A549 (cell line): Measurements from ENCODE around the gene CACNA1D. TPM values are rescaled to one million over a fixed set of nuclear protein-coding genes. Genes with fewer than 3 reads are reported as not detected.

Experiments
- ATAC-seq, 2 experiments: fragments of 200-7000 bp in 1 of 2; fragments of >200 bp in 1 of 2; cut with Nextera tagmentation in 1 of 2; cut with Tn5 transposase in 1 of 2; 3 replicates each; pipeline versions ENCODE4 v1.8.0 to v1.9.1; 2018 to 2020; ENCODE audit warnings: mild to moderate bottlenecking in 1 of 2, moderate library complexity in 1 of 2
- CTCF ChIA-PET: fragments of 300-600 bp; sonication (Branson Sonifier 250); formaldehyde crosslinking; extraction: SDS; loops from one replicate; lab custom pipeline; 2021; ENCODE audit warnings: antibody characterized with exemption, inconsistent platforms; lab: Yijun Ruan, JAX
- POLR2A ChIA-PET: fragments of 350-600 bp; formaldehyde crosslinking; extraction: SDS; loops from one replicate; lab custom pipeline; 2021; ENCODE audit warnings: antibody characterized with exemption, inconsistent platforms; lab: Yijun Ruan, JAX
- DNase-seq, 2 experiments: peaks; one replicate each; pipeline versions ENCODE4 v3.0.0 to v3.0.0-alpha.2; 2011 to 2016; ENCODE audit warnings: low read depth in 1 of 2, low spot score in 1 of 2
- FAIRE-seq: peaks from 2 replicates; lab custom pipeline; 2011; peaks lifted over from hg19 to GRCh38; lab: Jason Lieb, UNC
- H3K27ac ChIP-seq, 2 experiments: fragments of >200 bp; sonication (Bioruptor Twin); formaldehyde crosslinking; 3 replicates each; pipeline ENCODE4 v1.5.1; 2016 to 2017
- H3K4me1 ChIP-seq: fragments of >200 bp; sonication (Bioruptor Twin); formaldehyde crosslinking; 3 replicates; pipeline ENCODE4 v1.6.1; 2016
- H3K4me2 ChIP-seq: fragments of >200 bp; sonication (Bioruptor Twin); formaldehyde crosslinking; 3 replicates; pipeline ENCODE4 v1.6.1; 2016
- H3K4me3 ChIP-seq: fragments of >200 bp; sonication (Bioruptor Twin); formaldehyde crosslinking; 3 replicates; pipeline ENCODE4 v1.5.1; 2016
- H3K9me3 ChIP-seq: fragments of >200 bp; sonication (Bioruptor Twin); formaldehyde crosslinking; 3 replicates; pipeline ENCODE4 v1.6.1; 2016
- CBX8 ChIP-seq: fragments of 200-600 bp; sonication (generic); IDR thresholded peaks from 2 replicates; pipeline ENCODE4 v1.6.1; 2016
- CEBPB ChIP-seq, 2 experiments: fragments of >200 bp in 1 of 2; sonication (Bioruptor Twin) in 1 of 2; formaldehyde crosslinking in 1 of 2; IDR thresholded peaks; 2 replicates each; pipeline ENCODE4 v1.6.1; 2012 to 2016
- CHD2 ChIP-seq: fragments of 150-350 bp; IDR thresholded peaks from 2 replicates; pipeline ENCODE4 v1.6.1; 2014; ENCODE audit warnings: low read length; ENCODE audit not compliant: partially characterized antibody
- CHD4 ChIP-seq: fragments of 200-600 bp; sonication (generic); IDR thresholded peaks from 2 replicates; pipeline ENCODE4 v1.6.1; 2016; ENCODE audit warnings: antibody characterized with exemption, mild to moderate bottlenecking, borderline replicate concordance
- EHF ChIP-seq: fragments of 250-450 bp; sonication (Bioruptor Pico); IDR thresholded peaks from 2 replicates; pipeline ENCODE4 v1.5.0; 2020; ENCODE audit warnings: mild to moderate bottlenecking
- EHMT2 ChIP-seq: fragments of 200-600 bp; sonication (generic); IDR thresholded peaks from 2 replicates; pipeline ENCODE4 v1.6.1; 2016; ENCODE audit warnings: antibody characterized with exemption, low read depth, mild to moderate bottlenecking, moderate library complexity
- EP300 ChIP-seq, 2 experiments: fragments of >200 bp; sonication (Bioruptor Twin); formaldehyde crosslinking; IDR thresholded peaks; 2 replicates in 1 of 2; 3 replicates in 1 of 2; pipeline ENCODE4 v1.6.1; 2016 to 2017
- ESRRA ChIP-seq: fragments of 150-350 bp; IDR thresholded peaks from 2 replicates; pipeline ENCODE4 v1.6.1; 2014; ENCODE audit warnings: mild to moderate bottlenecking, low read length, borderline replicate concordance
- FOSL2 ChIP-seq, 2 experiments: fragments of 450-650 bp in 1 of 2; fragments of >200 bp in 1 of 2; sonication (Bioruptor Twin) in 1 of 2; formaldehyde crosslinking; IDR thresholded peaks; 2 replicates each; pipeline versions ENCODE4 v1.5.0 to v1.6.1; 2016 to 2020; ENCODE audit warnings: mild to moderate bottlenecking in 1 of 2, moderate library complexity in 1 of 2
- HEYL ChIP-seq: fragments of 250-450 bp; sonication (Bioruptor Pico); IDR thresholded peaks from 2 replicates; pipeline ENCODE4 v1.8.0; 2021; ENCODE audit warnings: mild to moderate bottlenecking, moderate library complexity
- HOXA7 ChIP-seq: fragments of 250-450 bp; sonication (Bioruptor Pico); IDR thresholded peaks from 2 replicates; pipeline ENCODE4 v1.5.0; 2020; ENCODE audit warnings: mild to moderate bottlenecking, moderate library complexity
- HOXB5 ChIP-seq: fragments of 250-450 bp; sonication (Bioruptor Pico); IDR thresholded peaks from 2 replicates; pipeline ENCODE4 v1.5.0; 2020; ENCODE audit warnings: mild to moderate bottlenecking, moderate library complexity
- NR3C1 ChIP-seq: fragments of >200 bp; sonication (Bioruptor Twin); formaldehyde crosslinking; IDR thresholded peaks from 3 replicates; pipeline ENCODE4 v1.6.1; 2017
- POLR2AphosphoS2 ChIP-seq: conservative IDR thresholded peaks from 2 replicates; pipeline ENCODE4 v1.6.1; 2012; ENCODE audit warnings: low read length, improper control_type of control experiment, inconsistent platforms
- RNF2 ChIP-seq: fragments of 200-600 bp; sonication (generic); IDR thresholded peaks from 2 replicates; pipeline ENCODE4 v1.6.1; 2016; ENCODE audit warnings: low read depth, mild to moderate bottlenecking, antibody characterized with exemption, moderate library complexity, borderline replicate concordance
- ZSCAN20 ChIP-seq: fragments of 250-450 bp; sonication (Bioruptor Pico); IDR thresholded peaks from 2 replicates; pipeline ENCODE4 v1.8.0; 2022; ENCODE audit warnings: mild to moderate bottlenecking, moderate library complexity
- WGBS: methylation state at CpG from one replicate; pipeline ENCODE4 v1.1.6; 2017; ENCODE audit errors: missing lambda C conversion rate; 5-methylcytosine and 5-hydroxymethylcytosine counted together
- polyA plus RNA-seq, 4 experiments: library from polyadenylated mRNA; depleted of rRNA in 3 of 4; stranded (reverse); fragments of >200 nt; fragmentation: RNase III in 1 of 4; extraction: RNeasy Plus Mini Kit Qiagen cat#74134 plus additional on column Dnase treatment in 1 of 4; gene quantifications; 2 replicates in 3 of 4; 3 replicates in 1 of 4; pipeline ENCODE4 v1.2.3, GENCODE V29; 2011 to 2017
- TF ChIP-seq, protein P1 (sequence below): IDR thresholded peaks from 2 replicates; pipeline ENCODE4 v1.6.1; 2012; ENCODE audit warnings: low read depth, borderline replicate concordance
- TF ChIP-seq, protein P2 (sequence below): fragments of >200 bp; sonication (Bioruptor Twin); formaldehyde crosslinking; IDR thresholded peaks from 3 replicates; pipeline ENCODE4 v1.6.1; 2016
- TF ChIP-seq, protein P3 (sequence below): fragments of >200 bp; sonication (Bioruptor Twin); formaldehyde crosslinking; IDR thresholded peaks from 3 replicates; pipeline ENCODE4 v1.5.1; 2016
- TF ChIP-seq, protein P4 (sequence below): fragments of >200 bp; sonication (Bioruptor Twin); formaldehyde crosslinking; IDR thresholded peaks from 2 replicates; pipeline ENCODE4 v1.6.1; 2016

CACNA1D gene
- polyA plus RNA-seq, 2 of the 4 experiments (the other 2 are of a cell fraction), result 1.1 to 10.7 TPM

DNA sequence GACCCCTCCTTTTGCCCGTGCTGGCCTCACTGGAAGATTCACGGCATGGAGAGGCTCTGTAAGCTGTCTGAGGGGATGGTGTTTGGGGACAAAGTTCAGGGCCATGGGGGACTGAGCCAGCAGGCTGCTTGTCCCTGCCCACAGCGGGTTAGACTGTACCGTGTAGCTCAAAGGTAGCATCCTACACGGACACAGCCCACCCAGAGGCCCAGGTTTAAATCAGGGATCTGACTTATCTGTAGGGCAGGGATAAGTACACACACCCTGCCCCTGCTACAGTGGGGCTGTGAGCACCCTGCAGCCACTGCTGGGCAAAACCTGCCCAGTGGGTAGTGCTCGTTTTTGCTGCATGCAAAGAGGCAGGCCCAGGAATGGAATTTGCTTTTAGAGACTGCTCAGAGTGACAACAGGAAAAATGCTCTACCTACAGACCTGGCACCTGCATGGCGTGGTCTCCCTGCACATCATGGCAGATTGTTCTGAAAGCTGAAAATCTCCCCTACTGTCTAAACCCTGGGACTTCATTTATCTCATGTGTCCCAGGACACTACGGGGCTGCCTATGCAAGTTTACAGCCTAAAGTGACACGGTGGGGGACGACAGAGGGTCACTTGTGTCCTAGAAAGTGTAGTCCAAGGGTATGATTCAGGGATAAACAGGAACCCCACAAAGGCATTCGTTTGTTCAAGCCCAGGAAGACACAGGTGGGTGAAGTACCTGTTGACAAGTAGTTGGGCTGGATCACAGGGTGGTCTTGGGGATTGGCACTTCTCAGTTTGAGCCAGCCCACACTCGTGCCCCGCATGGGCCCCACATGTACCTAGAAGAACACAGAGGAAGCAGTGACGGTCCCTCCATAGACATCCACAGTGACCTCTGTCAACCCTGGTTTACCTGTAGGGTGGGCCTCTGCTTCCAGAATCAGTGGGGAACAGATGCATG lies 324.1 kb downstream of the CACNA1D start (continued):
- TF ChIP-seq ESRRA, result no peak
- no peak for TF ChIP-seq POLR2AphosphoS2
- TF ChIP-seq RNF2, result no peak

DNA sequence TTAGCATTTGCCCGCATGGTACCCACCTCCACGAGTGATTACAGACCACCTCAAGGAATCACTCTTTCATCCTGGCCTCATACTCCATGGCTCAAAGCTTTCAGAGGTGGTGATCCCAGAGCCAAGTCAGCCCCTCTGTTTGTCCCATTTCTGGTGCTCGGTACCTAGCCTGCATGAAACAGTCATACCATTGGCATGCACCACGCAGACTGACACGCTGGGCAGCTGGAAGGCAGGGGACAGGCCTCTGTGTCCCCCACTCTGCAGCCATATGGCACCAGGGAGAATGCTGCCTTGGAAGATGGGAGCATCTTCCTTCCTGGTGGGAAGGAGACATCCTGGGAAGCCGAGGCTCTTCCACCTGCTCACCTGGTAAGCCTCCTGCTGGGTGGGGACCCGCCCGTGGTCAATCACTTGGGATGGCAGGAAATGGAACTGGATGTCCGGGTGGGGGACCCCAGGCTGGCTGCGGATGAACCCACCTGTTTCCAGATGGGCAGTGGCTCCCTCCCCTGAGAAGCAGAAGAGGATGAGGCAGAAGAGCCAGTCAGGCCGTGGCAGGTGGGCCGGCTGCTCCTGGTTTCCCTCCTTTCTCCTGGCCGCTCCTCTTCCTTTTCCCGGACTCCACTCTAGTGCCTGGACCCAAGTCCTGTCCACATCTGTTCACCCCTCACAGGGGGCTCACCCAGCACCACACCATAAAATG lies 324.9 kb downstream of the CACNA1D start:
- Histone ChIP-seq H3K27ac (no peak overlapping the region), H3K4me3 (no peak overlapping the region), H3K9me3 (no peaks in the 10 kb centered on the region), H3K4me1 (no peaks in the 10 kb centered on the region), H3K4me2 (no peak overlapping the region)
- TF ChIP-seq CHD2 (no peak), FOSL2 (IDR thresholded peaks at IDR 0.05) (no peak), FOSL2 (CRISPR knock-in tag; IDR thresholded peaks at IDR 0.05) (no peak), EHMT2 (no peak), HOXA7 (CRISPR knock-in tag) (no peak), EHF (CRISPR knock-in tag) (no peak), HOXB5 (CRISPR knock-in tag) (no peak), NR3C1 (no peak), CHD4 (no peak), CBX8 (no peak), HEYL (CRISPR knock-in tag) (no peak), EP300 (IDR thresholded peaks at IDR 0.05) (no peak), CEBPB (IDR thresholded peaks at IDR 0.05) (no peak), ZSCAN20 (CRISPR knock-in tag) (no peak)
- TF ChIP-seq, protein P1, sequence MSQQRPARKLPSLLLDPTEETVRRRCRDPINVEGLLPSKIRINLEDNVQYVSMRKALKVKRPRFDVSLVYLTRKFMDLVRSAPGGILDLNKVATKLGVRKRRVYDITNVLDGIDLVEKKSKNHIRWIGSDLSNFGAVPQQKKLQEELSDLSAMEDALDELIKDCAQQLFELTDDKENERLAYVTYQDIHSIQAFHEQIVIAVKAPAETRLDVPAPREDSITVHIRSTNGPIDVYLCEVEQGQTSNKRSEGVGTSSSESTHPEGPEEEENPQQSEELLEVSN, result no peak
- TF ChIP-seq, protein P2, sequence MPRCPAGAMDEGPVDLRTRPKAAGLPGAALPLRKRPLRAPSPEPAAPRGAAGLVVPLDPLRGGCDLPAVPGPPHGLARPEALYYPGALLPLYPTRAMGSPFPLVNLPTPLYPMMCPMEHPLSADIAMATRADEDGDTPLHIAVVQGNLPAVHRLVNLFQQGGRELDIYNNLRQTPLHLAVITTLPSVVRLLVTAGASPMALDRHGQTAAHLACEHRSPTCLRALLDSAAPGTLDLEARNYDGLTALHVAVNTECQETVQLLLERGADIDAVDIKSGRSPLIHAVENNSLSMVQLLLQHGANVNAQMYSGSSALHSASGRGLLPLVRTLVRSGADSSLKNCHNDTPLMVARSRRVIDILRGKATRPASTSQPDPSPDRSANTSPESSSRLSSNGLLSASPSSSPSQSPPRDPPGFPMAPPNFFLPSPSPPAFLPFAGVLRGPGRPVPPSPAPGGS, result no peak
- TF ChIP-seq, protein P3, sequence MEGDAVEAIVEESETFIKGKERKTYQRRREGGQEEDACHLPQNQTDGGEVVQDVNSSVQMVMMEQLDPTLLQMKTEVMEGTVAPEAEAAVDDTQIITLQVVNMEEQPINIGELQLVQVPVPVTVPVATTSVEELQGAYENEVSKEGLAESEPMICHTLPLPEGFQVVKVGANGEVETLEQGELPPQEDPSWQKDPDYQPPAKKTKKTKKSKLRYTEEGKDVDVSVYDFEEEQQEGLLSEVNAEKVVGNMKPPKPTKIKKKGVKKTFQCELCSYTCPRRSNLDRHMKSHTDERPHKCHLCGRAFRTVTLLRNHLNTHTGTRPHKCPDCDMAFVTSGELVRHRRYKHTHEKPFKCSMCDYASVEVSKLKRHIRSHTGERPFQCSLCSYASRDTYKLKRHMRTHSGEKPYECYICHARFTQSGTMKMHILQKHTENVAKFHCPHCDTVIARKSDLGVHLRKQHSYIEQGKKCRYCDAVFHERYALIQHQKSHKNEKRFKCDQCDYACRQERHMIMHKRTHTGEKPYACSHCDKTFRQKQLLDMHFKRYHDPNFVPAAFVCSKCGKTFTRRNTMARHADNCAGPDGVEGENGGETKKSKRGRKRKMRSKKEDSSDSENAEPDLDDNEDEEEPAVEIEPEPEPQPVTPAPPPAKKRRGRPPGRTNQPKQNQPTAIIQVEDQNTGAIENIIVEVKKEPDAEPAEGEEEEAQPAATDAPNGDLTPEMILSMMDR, result no peak
- TF ChIP-seq, protein P4, sequence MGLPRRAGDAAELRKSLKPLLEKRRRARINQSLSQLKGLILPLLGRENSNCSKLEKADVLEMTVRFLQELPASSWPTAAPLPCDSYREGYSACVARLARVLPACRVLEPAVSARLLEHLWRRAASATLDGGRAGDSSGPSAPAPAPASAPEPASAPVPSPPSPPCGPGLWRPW, result no peak
- ATAC-seq, result no peak
- CTCF ChIA-PET, result interaction anchor here (1.1 kb wide), 1 partner anchor 26 kb away, joined by 4 read pairs; no protein-coding TSS in a partner anchor
- POLR2A ChIA-PET, result no interaction called here
- FAIRE-seq, result no peak
- WGBS, result 86% methylated on average over 9 of the region's 14 CpGs
- no peak for DNase-seq
